H1 (cell line): Measurements from ENCODE around the gene DCPS. TPM values are rescaled to one million over a fixed set of nuclear protein-coding genes. Genes with fewer than 3 reads are reported as not detected.

Source experiments
- CTCF ChIA-PET: fragments of 300-600 bp; sonication (Branson Sonifier 250); formaldehyde crosslinking; loops from one replicate; lab custom pipeline; 2021; ENCODE audit not compliant: partially characterized antibody; lab: Charles Lee
- POLR2A ChIA-PET: fragments of 300-600 bp; sonication (Branson Sonifier 250); formaldehyde crosslinking; loops from one replicate; lab custom pipeline; 2021; ENCODE audit warnings: inconsistent platforms; ENCODE audit not compliant: partially characterized antibody; lab: Charles Lee
- DNase-seq, 2 experiments: peaks; one replicate each; pipeline versions ENCODE4 v3.0.0 to v3.0.0-alpha.2; 2010 to 2022; ENCODE audit warnings: low spot score in 2 of 2, low read depth in 1 of 2, mixed read lengths in 1 of 2
- FAIRE-seq: peaks from 2 replicates; lab custom pipeline; 2011; peaks lifted over from hg19 to GRCh38; lab: Jason Lieb, UNC
- H2AFZ ChIP-seq: 2 replicates; pipeline ENCODE4 v1.8.1; 2012; ENCODE audit warnings: low read length, inconsistent platforms
- H2AK5ac ChIP-seq: 2 replicates; pipeline ENCODE4 v1.6.1; 2013; ENCODE audit warnings: low read depth, low read length
- H2BK120ac ChIP-seq: replicated peaks from 2 replicates; pipeline ENCODE3; 2013; ENCODE audit warnings: low read depth, low read length, inconsistent platforms
- H2BK12ac ChIP-seq: 2 replicates; pipeline ENCODE4 v1.6.1; 2013; ENCODE audit warnings: low read depth, low read length
- H2BK15ac ChIP-seq: 2 replicates; pipeline ENCODE4 v1.6.1; 2013; ENCODE audit warnings: low read length
- H2BK20ac ChIP-seq: 2 replicates; pipeline ENCODE4 v1.6.1; 2013; ENCODE audit warnings: low read length
- H2BK5ac ChIP-seq: 2 replicates; pipeline ENCODE4 v1.6.1; 2013; ENCODE audit warnings: low read depth, low read length
- H3K14ac ChIP-seq: 2 replicates; pipeline ENCODE4 v1.6.1; 2013; ENCODE audit warnings: inconsistent platforms; ENCODE audit not compliant: insufficient read length
- H3K18ac ChIP-seq: 2 replicates; pipeline ENCODE4 v1.6.1; 2013; ENCODE audit warnings: low read length; ENCODE audit errors: extremely low read depth
- H3K23ac ChIP-seq: 2 replicates; pipeline ENCODE4 v1.6.1; 2013; ENCODE audit warnings: inconsistent platforms; ENCODE audit not compliant: insufficient read length
- H3K23me2 ChIP-seq: 2 replicates; pipeline ENCODE4 v1.6.1; 2013; ENCODE audit warnings: low read depth, low read length
- H3K27ac ChIP-seq: 2 replicates; pipeline ENCODE4 v1.6.1; 2011; ENCODE audit warnings: low read depth, low read length, inconsistent platforms
- H3K27me3 ChIP-seq, 4 experiments: replicated peaks in 1 of 4; 1 replicate in 1 of 4; 2 replicates in 3 of 4; pipeline versions ENCODE4 v1.6.1 to v1.8.1; 2011 to 2013; ENCODE audit warnings: low read length in 3 of 4, mild to moderate bottlenecking in 3 of 4, inconsistent platforms in 2 of 4, mixed read lengths in 2 of 4, moderate library complexity in 1 of 4; ENCODE audit not compliant: control insufficient read depth in 3 of 4, insufficient read depth in 3 of 4; ENCODE audit errors: extremely low read depth in 1 of 4
- H3K36me3 ChIP-seq, 4 experiments: 2 replicates each; pipeline versions ENCODE4 v1.6.1 to v1.8.1; 2011 to 2013; ENCODE audit warnings: mild to moderate bottlenecking in 4 of 4, low read length in 3 of 4, moderate library complexity in 2 of 4, control low read depth in 1 of 4, inconsistent platforms in 1 of 4; ENCODE audit not compliant: insufficient read depth in 4 of 4, control insufficient read depth in 2 of 4
- H3K4ac ChIP-seq: replicated peaks from 2 replicates; pipeline ENCODE3; 2013; ENCODE audit warnings: low read length, low read depth, mixed read lengths, inconsistent platforms; ENCODE audit not compliant: insufficient read length
- H3K4me1 ChIP-seq, 4 experiments: replicated peaks in 1 of 4; 1 replicate in 1 of 4; 2 replicates in 3 of 4; pipeline versions ENCODE4 v1.6.1 to v1.8.1; 2011 to 2013; ENCODE audit warnings: low read length in 3 of 4, inconsistent platforms in 2 of 4, mixed read lengths in 1 of 4; ENCODE audit not compliant: insufficient read depth in 4 of 4, control insufficient read depth in 3 of 4
- H3K4me2 ChIP-seq, 2 experiments: 2 replicates each; pipeline versions ENCODE4 v1.6.1 to v1.8.1; 2011 to 2013; ENCODE audit warnings: low read depth in 2 of 2, low read length in 2 of 2, control low read depth in 1 of 2, inconsistent platforms in 1 of 2, mild to moderate bottlenecking in 1 of 2; ENCODE audit not compliant: insufficient read depth in 1 of 2
- H3K4me3 ChIP-seq, 4 experiments: fragments of 200-600, 300-600 bp in 1 of 4; sonication (generic), shearing (Covaris generic), sonication (Bioruptor Twin) in 1 of 4; 2 replicates each; pipeline versions ENCODE4 v1.5.1 to v1.8.1; 2011 to 2016; ENCODE audit warnings: low read length in 4 of 4, low read depth in 3 of 4, control low read depth in 2 of 4, inconsistent platforms in 2 of 4, mild to moderate bottlenecking in 2 of 4, mixed read lengths in 1 of 4, moderate library complexity in 1 of 4; ENCODE audit not compliant: insufficient read depth in 2 of 4; ENCODE audit errors: extremely low read depth in 1 of 4
- H3K56ac ChIP-seq: replicated peaks from 2 replicates; pipeline ENCODE3; 2013; ENCODE audit warnings: low read depth, mild to moderate bottlenecking, mixed read lengths, low read length, inconsistent platforms; ENCODE audit not compliant: insufficient read length
- H3K79me1 ChIP-seq: 2 replicates; pipeline ENCODE4 v1.6.1; 2013; ENCODE audit warnings: low read depth, low read length, control low read depth
- H3K79me2 ChIP-seq, 2 experiments: 2 replicates each; pipeline versions ENCODE4 v1.6.1 to v1.8.1; 2012 to 2013; ENCODE audit warnings: low read length in 2 of 2, mild to moderate bottlenecking in 2 of 2, inconsistent platforms in 1 of 2; ENCODE audit not compliant: insufficient read depth in 2 of 2, control insufficient read depth in 1 of 2
- H3K9ac ChIP-seq, 4 experiments: replicated peaks in 1 of 4; 1 replicate in 1 of 4; 2 replicates in 3 of 4; pipeline versions ENCODE4 v1.6.1 to v1.8.1; 2011 to 2013; ENCODE audit warnings: low read depth in 3 of 4, low read length in 3 of 4, control low read depth in 2 of 4, mild to moderate bottlenecking in 2 of 4, moderate library complexity in 2 of 4, inconsistent platforms in 1 of 4; ENCODE audit errors: extremely low read depth in 1 of 4
- H3K9me3 ChIP-seq, 2 experiments: 2 replicates each; pipeline versions ENCODE4 v1.6.1 to v1.8.1; 2012 to 2013; ENCODE audit warnings: mild to moderate bottlenecking in 2 of 2, moderate library complexity in 2 of 2, control low read depth in 1 of 2, inconsistent platforms in 1 of 2, low read depth in 1 of 2, low read length in 1 of 2, mixed read lengths in 1 of 2; ENCODE audit not compliant: insufficient read depth in 2 of 2
- H4K20me1 ChIP-seq, 2 experiments: replicated peaks in 1 of 2; 2 replicates each; pipeline versions ENCODE3 to v1.8.1; 2011 to 2013; ENCODE audit warnings: inconsistent platforms in 2 of 2, low read length in 2 of 2, mild to moderate bottlenecking in 1 of 2; ENCODE audit not compliant: insufficient read depth in 2 of 2, control insufficient read depth in 1 of 2
- H4K5ac ChIP-seq: 2 replicates; pipeline ENCODE4 v1.6.1; 2013; ENCODE audit warnings: low read length, low read depth, mixed read lengths, inconsistent platforms; ENCODE audit not compliant: insufficient read length
- H4K8ac ChIP-seq: 2 replicates; pipeline ENCODE4 v1.8.0; 2013; ENCODE audit warnings: mild to moderate bottlenecking, moderate library complexity, low read length, inconsistent platforms; ENCODE audit not compliant: insufficient read depth; ENCODE audit errors: extremely low read depth
- H4K91ac ChIP-seq: replicated peaks from 2 replicates; pipeline ENCODE3; 2013; ENCODE audit warnings: low read length, mixed read lengths, inconsistent platforms; ENCODE audit not compliant: insufficient read length
- CBX5 ChIP-seq: fragments of 300-800, 300-1000 bp; sonication (generic); IDR thresholded peaks from 2 replicates; pipeline ENCODE4 v1.7.1; 2016; ENCODE audit warnings: antibody characterized with exemption, low read length, low read depth
- JUND ChIP-seq: IDR thresholded peaks from 2 replicates; pipeline ENCODE4 v1.6.1; 2011; ENCODE audit warnings: mild to moderate bottlenecking, improper control_type of control experiment, low read length
- NANOG ChIP-seq: IDR thresholded peaks from 2 replicates; pipeline ENCODE4 v1.6.1; 2011; ENCODE audit warnings: low read length, low read depth, mild to moderate bottlenecking, inconsistent platforms; ENCODE audit not compliant: insufficient read depth, poor library complexity, severe bottlenecking
- RBBP5 ChIP-seq: IDR thresholded peaks from 2 replicates; pipeline ENCODE4 v1.7.1; 2012; ENCODE audit warnings: low read depth, mild to moderate bottlenecking, inconsistent platforms, low read length, moderate library complexity, borderline replicate concordance
- TBP ChIP-seq: IDR thresholded peaks from 2 replicates; pipeline ENCODE4 v1.6.1; 2011; ENCODE audit warnings: low read depth, low read length, improper control_type of control experiment
- TEAD4 ChIP-seq: IDR thresholded peaks from 2 replicates; pipeline ENCODE4 v1.6.1; 2012; ENCODE audit warnings: low read depth, low read length, inconsistent platforms, mixed read lengths
- WGBS, 2 experiments: shearing (Covaris generic) in 1 of 2; methylation state at CpG; one replicate each; pipeline versions ENCODE4 v1.1.6 to v1.1.7; 2013 to 2015; ENCODE audit warnings: low lambda C conversion rate in 2 of 2, mixed read lengths in 2 of 2, inconsistent platforms in 1 of 2, low coverage in 1 of 2, missing lambda C conversion rate in 1 of 2; ENCODE audit not compliant: insufficient replicate concordance in 2 of 2, insufficient coverage in 1 of 2, insufficient read length in 1 of 2; ENCODE audit errors: extremely low coverage in 1 of 2, missing lambda C conversion rate in 1 of 2; 5-methylcytosine and 5-hydroxymethylcytosine counted together
- polyA plus RNA-seq, 7 experiments: library from polyadenylated mRNA; depleted of rRNA in 3 of 7; stranded (reverse) in 5 of 7; unstranded in 2 of 7; fragments of >200 nt in 5 of 7; fragments of 200-250 nt in 2 of 7; gene quantifications; 1 replicate in 5 of 7; 2 replicates in 1 of 7; 4 replicates in 1 of 7; pipeline versions ENCODE4 v1.2.1 to v1.2.3, GENCODE V29; 2011 to 2013; ENCODE audit warnings: missing spikeins in 2 of 7, mixed read lengths in 2 of 7
- total RNA-seq: library from RNA; stranded (reverse); fragmentation: NEBNext Ultra II Directional; extraction: Animal tissue kit (Norgen Biotek cat#: 25700); gene quantifications from 2 replicates; pipeline ENCODE4 v1.2.1, GENCODE V29; 2021
- TF ChIP-seq, protein P1 (sequence below), 3 experiments: IDR thresholded peaks; 1 replicate in 2 of 3; 2 replicates in 1 of 3; pipeline versions ENCODE4 v1.5.1 to v1.6.1; 2011; ENCODE audit warnings: low read length in 3 of 3, mild to moderate bottlenecking in 3 of 3, inconsistent platforms in 2 of 3, low read depth in 1 of 3, moderate library complexity in 1 of 3; ENCODE audit not compliant: insufficient read depth in 1 of 3; ENCODE audit errors: control extremely low read depth in 1 of 3

DCPS gene
- total and polyA plus RNA-seq, 2 of the 8 experiments (the other 6 are each of a cell fraction or from before 2014, with no cell fraction given): 24.6 to 55.2 TPM

DNA sequence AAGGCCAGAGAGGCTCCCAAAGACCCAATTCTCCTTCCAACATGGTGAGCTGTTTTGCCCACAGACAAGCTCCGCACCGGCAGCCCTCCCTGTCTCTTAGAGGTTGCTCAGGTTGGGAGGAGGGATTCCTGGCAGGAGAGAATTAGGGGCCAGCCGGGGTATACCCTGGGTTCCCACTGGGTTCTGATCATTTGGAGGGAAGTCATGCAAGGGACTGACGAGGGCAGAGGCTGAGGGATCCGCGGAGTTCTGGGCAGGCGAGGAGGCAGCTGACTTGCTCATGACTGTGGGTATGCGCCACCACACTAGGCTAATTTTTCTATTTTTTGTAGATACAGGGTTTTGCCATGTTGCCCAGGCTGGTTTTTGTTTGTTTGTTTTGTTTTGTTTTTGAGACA, 56.2 kb downstream of the DCPS start:
- H3K23ac ChIP-seq: no peak overlapping the region
- no peak overlapping the region for H3K27ac ChIP-seq
- H4K91ac ChIP-seq: no peak overlapping the region
- H3K79me2 ChIP-seq: peaks cover 2 to 20% of the 10 kb centered on the region in 2 experiments; a peak in 2 of 4 replicates
- H3K4ac ChIP-seq: no peak overlapping the region
- H4K8ac ChIP-seq: no peak overlapping the region; the same call in 1 of the 2 replicates
- no peak overlapping the region for H2BK20ac ChIP-seq
- H3K4me3 ChIP-seq: no peak overlapping the region
- POLR2A ChIA-PET: interaction anchor here (1.0 to 1.3 kb wide), 2 partner anchors 10 to 34 kb away, joined by 3 to 4 read pairs; no protein-coding TSS in a partner anchor
- peaks cover 10% of the 10 kb centered on the region for H3K79me1 ChIP-seq
- peaks cover 8% of the 10 kb centered on the region; the same call in 1 of the 2 replicates for H3K23me2 ChIP-seq
- H3K14ac ChIP-seq: no peak overlapping the region
- 93% methylated on average over 8 of the region's 8 CpGs; no CpG with 5 or more reads in 1 of the 2 experiments for WGBS, 2 experiments
- no peak overlapping the region for H3K56ac ChIP-seq
- H2BK120ac ChIP-seq: no peak overlapping the region
- no peak overlapping the region for H4K5ac ChIP-seq
- TF ChIP-seq, protein P1, sequence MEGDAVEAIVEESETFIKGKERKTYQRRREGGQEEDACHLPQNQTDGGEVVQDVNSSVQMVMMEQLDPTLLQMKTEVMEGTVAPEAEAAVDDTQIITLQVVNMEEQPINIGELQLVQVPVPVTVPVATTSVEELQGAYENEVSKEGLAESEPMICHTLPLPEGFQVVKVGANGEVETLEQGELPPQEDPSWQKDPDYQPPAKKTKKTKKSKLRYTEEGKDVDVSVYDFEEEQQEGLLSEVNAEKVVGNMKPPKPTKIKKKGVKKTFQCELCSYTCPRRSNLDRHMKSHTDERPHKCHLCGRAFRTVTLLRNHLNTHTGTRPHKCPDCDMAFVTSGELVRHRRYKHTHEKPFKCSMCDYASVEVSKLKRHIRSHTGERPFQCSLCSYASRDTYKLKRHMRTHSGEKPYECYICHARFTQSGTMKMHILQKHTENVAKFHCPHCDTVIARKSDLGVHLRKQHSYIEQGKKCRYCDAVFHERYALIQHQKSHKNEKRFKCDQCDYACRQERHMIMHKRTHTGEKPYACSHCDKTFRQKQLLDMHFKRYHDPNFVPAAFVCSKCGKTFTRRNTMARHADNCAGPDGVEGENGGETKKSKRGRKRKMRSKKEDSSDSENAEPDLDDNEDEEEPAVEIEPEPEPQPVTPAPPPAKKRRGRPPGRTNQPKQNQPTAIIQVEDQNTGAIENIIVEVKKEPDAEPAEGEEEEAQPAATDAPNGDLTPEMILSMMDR (IDR thresholded peaks at IDR 0.05; ENCODE audit: control extremely low read depth in 1 of 3, insufficient read depth in 1 of 3, low read depth in 1 of 3, low read length in 3 of 3): no peak
- TF ChIP-seq TBP (no peak), CBX5 (no peak), JUND (no peak), TEAD4 (no peak), NANOG (no peak), RBBP5 (no peak)
- no peaks in the 10 kb centered on the region for H3K36me3 ChIP-seq
- H3K9me3 ChIP-seq: no peaks in the 10 kb centered on the region
- CTCF ChIA-PET: interaction anchor here (1.1 to 1.8 kb wide), 4 partner anchors 10 to 53 kb away, joined by 3 to 8 read pairs (median 4); no protein-coding TSS in a partner anchor
- no peak overlapping the region for H2BK5ac ChIP-seq
- peaks cover 0 to 2% of the 10 kb centered on the region in 2 experiments for H4K20me1 ChIP-seq
- H3K4me2 ChIP-seq: no peak overlapping the region
- FAIRE-seq: no peak
- DNase-seq: no peak
- no peak overlapping the region for H2BK15ac ChIP-seq
- H3K9ac ChIP-seq: no peak overlapping the region
- H3K18ac ChIP-seq: no peak overlapping the region
- no peak overlapping the region for H2BK12ac ChIP-seq
- no peak overlapping the region for H2AFZ ChIP-seq
- H3K4me1 ChIP-seq: peaks cover 0 to 23% (median 7%) of the 10 kb centered on the region in 4 experiments; a peak in 4 of 7 replicates
- H3K27me3 ChIP-seq: no peaks in the 10 kb centered on the region
- H2AK5ac ChIP-seq: no peak overlapping the region
